ENCODE measurements around the gene TBC1D9.

Gene TBC1D9

DNA sequence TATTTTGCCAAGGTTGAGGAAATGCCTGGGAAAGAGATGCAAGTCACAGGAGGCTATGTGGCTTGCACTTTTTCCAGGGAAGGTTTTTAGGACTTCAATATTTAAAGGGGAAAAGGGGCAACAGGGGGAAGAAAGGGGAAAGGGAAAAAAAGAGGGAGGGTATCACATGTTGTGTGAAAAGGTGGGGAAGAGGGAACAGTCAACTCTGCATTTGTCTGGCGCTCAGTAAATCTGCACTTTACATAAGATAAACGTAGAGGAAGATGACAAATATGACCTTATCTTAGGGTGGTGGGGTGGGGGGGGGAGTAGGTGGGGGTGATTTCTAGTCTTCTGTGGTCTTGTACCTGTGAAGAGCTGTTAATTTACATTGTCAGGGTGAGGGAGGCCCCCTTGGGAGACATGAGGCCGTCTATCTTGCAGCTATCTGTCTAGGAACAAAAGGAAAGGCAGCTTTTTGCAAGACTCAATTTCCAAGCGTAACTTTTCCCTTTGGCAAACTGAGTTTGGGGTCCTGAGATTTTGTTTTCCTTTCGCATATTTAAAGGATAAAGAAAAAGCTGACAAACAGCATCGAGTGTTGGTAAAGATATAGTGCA is 115.9 kb downstream of the TBC1D9 start:
- DNase-seq (ENCODE audit: insufficient read length, low spot score): no peak
- TF ChIP-seq PAX5 (IDR thresholded peaks at IDR 0.05; ENCODE audit: insufficient read depth, low read length, severe bottlenecking) (no peak), SPI1 (IDR thresholded peaks at IDR 0.05; ENCODE audit: low read depth, low read length) (no peak), POLR2A (IDR thresholded peaks at IDR 0.05; ENCODE audit: low read depth, low read length) (no peak), POLR2AphosphoS5 (IDR thresholded peaks at IDR 0.05; ENCODE audit: low read depth, low read length) (no peak), TAF1 (IDR thresholded peaks at IDR 0.05; ENCODE audit: low read depth, low read length) (no peak), POU2F2 (IDR thresholded peaks at IDR 0.05; ENCODE audit: low read depth, low read length) (no peak)
- FAIRE-seq: no peak

DNA sequence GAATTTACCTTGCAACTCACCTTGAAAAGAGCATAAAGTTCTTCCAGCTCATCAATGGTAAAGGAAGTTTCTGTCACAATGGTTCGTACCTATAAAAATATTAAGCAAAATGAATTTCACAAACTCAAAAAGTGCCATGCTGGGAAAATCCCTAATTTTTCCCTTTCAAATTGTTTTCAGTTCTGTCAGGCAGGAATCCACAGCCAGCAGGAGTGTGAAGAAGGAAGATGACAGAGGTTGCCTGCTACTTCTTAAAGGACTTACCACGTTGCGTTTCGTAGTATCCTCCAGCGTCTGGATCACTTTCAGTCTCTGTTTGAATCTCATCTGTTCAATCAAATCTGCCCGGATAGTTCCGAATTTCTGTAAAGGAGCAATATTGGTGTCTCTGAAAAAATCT is 117.1 kb downstream of the TBC1D9 start:
- TF ChIP-seq POLR2A (IDR thresholded peaks at IDR 0.05; ENCODE audit: low read depth, low read length): no peak
- TF ChIP-seq TAF1 (IDR thresholded peaks at IDR 0.05; ENCODE audit: low read depth, low read length): no peak
- TF ChIP-seq PAX5 (IDR thresholded peaks at IDR 0.05; ENCODE audit: insufficient read depth, low read length, severe bottlenecking): no peak
- no peak for TF ChIP-seq POLR2AphosphoS5 (IDR thresholded peaks at IDR 0.05; ENCODE audit: low read depth, low read length)
- no peak for TF ChIP-seq SPI1 (IDR thresholded peaks at IDR 0.05; ENCODE audit: low read depth, low read length)
- TF ChIP-seq POU2F2 (IDR thresholded peaks at IDR 0.05; ENCODE audit: low read depth, low read length): no peak
- DNase-seq (ENCODE audit: insufficient read length, low spot score) (no peak), FAIRE-seq (no peak)

DNA sequence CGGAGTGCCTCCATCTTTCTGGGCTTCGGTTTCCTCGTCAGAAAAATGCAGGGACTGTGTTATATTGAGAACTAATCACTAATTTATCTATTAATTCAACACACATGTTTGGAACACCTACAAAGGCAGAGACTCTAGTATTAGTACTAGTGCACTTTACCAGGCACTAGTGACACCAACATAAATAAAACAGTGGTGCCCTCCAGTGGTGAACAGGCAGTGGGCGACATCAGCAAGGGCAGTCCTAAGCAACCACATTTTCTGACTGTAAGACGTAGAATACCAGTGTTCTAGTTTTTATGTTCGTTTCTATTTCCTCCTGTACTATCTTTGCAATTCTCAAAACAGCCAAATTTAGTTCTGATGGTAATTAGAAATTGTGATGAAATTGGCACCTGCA is 118.3 kb downstream of the TBC1D9 start:
- FAIRE-seq: peak; percentile 91
- TF ChIP-seq SPI1 (IDR thresholded peaks at IDR 0.05; ENCODE audit: low read depth, low read length) (no peak), TAF1 (IDR thresholded peaks at IDR 0.05; ENCODE audit: low read depth, low read length) (no peak), POLR2AphosphoS5 (IDR thresholded peaks at IDR 0.05; ENCODE audit: low read depth, low read length) (no peak), POLR2A (IDR thresholded peaks at IDR 0.05; ENCODE audit: low read depth, low read length) (no peak), PAX5 (IDR thresholded peaks at IDR 0.05; ENCODE audit: insufficient read depth, low read length, severe bottlenecking) (no peak), POU2F2 (IDR thresholded peaks at IDR 0.05; ENCODE audit: low read depth, low read length) (no peak)
- no peak for DNase-seq (ENCODE audit: insufficient read length, low spot score)

DNA sequence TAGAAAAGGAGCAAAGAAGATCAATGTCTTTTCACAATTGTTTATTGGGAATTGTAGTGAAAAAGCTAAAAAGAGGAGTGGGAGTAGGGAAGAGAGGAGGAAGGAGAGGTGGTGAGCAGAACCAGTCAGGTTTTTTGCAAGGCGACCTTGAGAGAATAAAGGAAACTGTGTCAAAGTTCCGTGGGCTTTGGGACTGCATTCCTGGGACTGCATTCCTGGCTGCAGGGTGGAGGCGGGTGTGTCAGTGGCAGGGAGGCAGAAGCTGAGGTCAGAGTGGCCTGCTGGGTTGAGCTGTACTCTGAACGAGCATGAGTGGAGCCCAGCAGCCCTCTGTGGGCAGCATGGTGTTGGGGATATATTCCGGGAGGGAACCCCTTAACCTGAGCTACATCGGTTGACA is 120.6 kb downstream of the TBC1D9 start:
- DNase-seq (ENCODE audit: insufficient read length, low spot score) (no peak), FAIRE-seq (no peak)
- TF ChIP-seq TAF1 (IDR thresholded peaks at IDR 0.05; ENCODE audit: low read depth, low read length) (no peak), POLR2A (IDR thresholded peaks at IDR 0.05; ENCODE audit: low read depth, low read length) (no peak), PAX5 (IDR thresholded peaks at IDR 0.05; ENCODE audit: insufficient read depth, low read length, severe bottlenecking) (no peak), POU2F2 (IDR thresholded peaks at IDR 0.05; ENCODE audit: low read depth, low read length) (no peak), POLR2AphosphoS5 (IDR thresholded peaks at IDR 0.05; ENCODE audit: low read depth, low read length) (no peak), SPI1 (IDR thresholded peaks at IDR 0.05; ENCODE audit: low read depth, low read length) (no peak)

DNA sequence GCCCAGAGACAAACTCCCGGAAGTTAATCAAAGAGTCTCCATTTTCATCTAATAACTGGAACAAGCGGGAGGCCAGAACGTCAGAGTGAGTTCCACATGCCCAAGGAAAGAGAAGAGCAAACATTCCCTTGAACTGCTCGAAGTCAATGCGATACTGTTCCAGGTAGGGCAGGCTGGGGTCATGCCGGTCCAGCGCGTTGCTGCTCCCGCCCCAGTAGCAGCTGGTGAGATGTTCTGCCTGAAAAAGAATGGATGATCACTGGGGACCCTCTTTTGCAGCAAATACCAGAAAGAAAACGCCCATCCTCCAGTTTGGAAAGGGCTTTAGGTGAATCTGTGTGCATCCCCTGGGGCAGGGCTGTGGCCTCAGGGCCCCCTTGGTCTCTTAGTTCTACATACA is 122.2 kb downstream of the TBC1D9 start:
- DNase-seq (ENCODE audit: insufficient read length, low spot score): no peak
- no peak for FAIRE-seq
- TF ChIP-seq TAF1 (IDR thresholded peaks at IDR 0.05; ENCODE audit: low read depth, low read length): no peak
- TF ChIP-seq POU2F2 (IDR thresholded peaks at IDR 0.05; ENCODE audit: low read depth, low read length): no peak
- no peak for TF ChIP-seq SPI1 (IDR thresholded peaks at IDR 0.05; ENCODE audit: low read depth, low read length)
- TF ChIP-seq POLR2A (IDR thresholded peaks at IDR 0.05; ENCODE audit: low read depth, low read length): no peak
- no peak for TF ChIP-seq POLR2AphosphoS5 (IDR thresholded peaks at IDR 0.05; ENCODE audit: low read depth, low read length)
- TF ChIP-seq PAX5 (IDR thresholded peaks at IDR 0.05; ENCODE audit: insufficient read depth, low read length, severe bottlenecking): no peak

DNA sequence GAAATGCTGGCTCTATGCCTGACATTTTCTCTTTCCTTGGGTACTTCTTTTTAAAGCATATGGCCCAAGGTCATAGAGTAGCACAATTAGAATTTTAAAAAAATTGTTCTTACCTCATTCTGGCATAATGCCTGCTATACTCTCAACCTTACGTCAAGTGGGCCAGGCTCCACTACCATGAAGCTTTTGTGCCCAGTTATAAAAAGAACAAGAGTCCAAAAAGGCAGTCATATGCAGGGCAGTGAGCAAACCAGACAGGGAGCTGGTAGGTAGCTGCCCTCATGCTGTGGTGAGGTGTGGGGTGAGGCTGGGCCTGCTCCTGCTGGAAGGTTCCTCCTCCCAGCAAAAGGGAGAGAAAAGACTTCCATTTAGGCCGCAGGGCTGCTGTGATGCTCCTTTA is 123.1 kb downstream of the TBC1D9 start:
- no peak for DNase-seq (ENCODE audit: insufficient read length, low spot score)
- TF ChIP-seq POLR2A (IDR thresholded peaks at IDR 0.05; ENCODE audit: low read depth, low read length): no peak
- TF ChIP-seq TAF1 (IDR thresholded peaks at IDR 0.05; ENCODE audit: low read depth, low read length): no peak
- no peak for TF ChIP-seq POU2F2 (IDR thresholded peaks at IDR 0.05; ENCODE audit: low read depth, low read length)
- TF ChIP-seq POLR2AphosphoS5 (IDR thresholded peaks at IDR 0.05; ENCODE audit: low read depth, low read length): no peak
- no peak for TF ChIP-seq SPI1 (IDR thresholded peaks at IDR 0.05; ENCODE audit: low read depth, low read length)
- no peak for TF ChIP-seq PAX5 (IDR thresholded peaks at IDR 0.05; ENCODE audit: insufficient read depth, low read length, severe bottlenecking)
- no peak for FAIRE-seq

DNA sequence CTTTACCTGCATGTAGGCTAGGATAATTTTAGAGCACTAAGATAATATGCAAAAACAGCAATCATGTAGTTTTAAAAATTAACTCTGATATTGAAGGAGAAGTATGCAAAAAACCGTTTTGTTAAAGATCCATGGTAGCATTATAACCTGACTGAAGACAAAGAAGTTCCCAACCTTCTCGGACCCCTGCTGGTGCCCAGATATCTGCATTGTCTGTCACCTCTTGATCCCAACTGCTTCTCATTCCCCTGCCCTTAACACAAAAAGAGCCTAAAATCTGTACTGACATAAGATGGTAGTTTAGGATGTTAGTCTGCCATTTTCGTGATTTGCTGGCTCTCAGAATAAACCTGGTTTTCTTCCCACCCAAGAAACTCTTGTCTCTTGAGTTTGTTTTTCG is 125.9 kb downstream of the TBC1D9 start:
- DNase-seq (ENCODE audit: insufficient read length, low spot score): no peak
- peak; percentile 13 for FAIRE-seq

DNA sequence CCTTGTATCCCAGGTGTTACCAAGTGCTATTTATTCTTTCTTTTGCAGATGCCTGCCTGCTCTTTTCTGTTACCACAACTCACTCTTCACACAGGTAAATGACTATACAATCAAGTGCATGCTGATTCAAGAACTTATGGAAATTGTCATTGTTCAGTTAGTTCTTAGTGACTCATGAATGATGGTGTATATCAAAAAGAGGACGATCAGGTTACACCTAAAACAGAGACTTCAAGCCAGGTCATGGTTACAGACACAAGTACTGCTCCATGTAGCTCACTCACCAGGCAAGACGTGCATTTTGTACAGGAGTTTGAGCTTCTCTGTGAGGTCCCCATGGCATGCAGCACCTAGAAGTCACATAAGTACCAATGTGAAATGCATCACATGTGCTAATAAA is 128.2 kb downstream of the TBC1D9 start:
- DNase-seq (ENCODE audit: insufficient read length, low spot score) (no peak), FAIRE-seq (no peak)
- TF ChIP-seq TAF1 (IDR thresholded peaks at IDR 0.05; ENCODE audit: low read depth, low read length) (no peak), POU2F2 (IDR thresholded peaks at IDR 0.05; ENCODE audit: low read depth, low read length) (no peak), SPI1 (IDR thresholded peaks at IDR 0.05; ENCODE audit: low read depth, low read length) (no peak), POLR2A (IDR thresholded peaks at IDR 0.05; ENCODE audit: low read depth, low read length) (no peak), PAX5 (IDR thresholded peaks at IDR 0.05; ENCODE audit: insufficient read depth, low read length, severe bottlenecking) (no peak), POLR2AphosphoS5 (IDR thresholded peaks at IDR 0.05; ENCODE audit: low read depth, low read length) (no peak)

More for the DNA sequence above, 125.9 kb downstream of the TBC1D9 start:
- no peak for TF ChIP-seq SPI1 (IDR thresholded peaks at IDR 0.05; ENCODE audit: low read depth, low read length)
- TF ChIP-seq POU2F2 (IDR thresholded peaks at IDR 0.05; ENCODE audit: low read depth, low read length): no peak
- no peak for TF ChIP-seq PAX5 (IDR thresholded peaks at IDR 0.05; ENCODE audit: insufficient read depth, low read length, severe bottlenecking)
- no peak for TF ChIP-seq POLR2AphosphoS5 (IDR thresholded peaks at IDR 0.05; ENCODE audit: low read depth, low read length)
- TF ChIP-seq TAF1 (IDR thresholded peaks at IDR 0.05; ENCODE audit: low read depth, low read length): no peak
- TF ChIP-seq POLR2A (IDR thresholded peaks at IDR 0.05; ENCODE audit: low read depth, low read length): no peak

DNA sequence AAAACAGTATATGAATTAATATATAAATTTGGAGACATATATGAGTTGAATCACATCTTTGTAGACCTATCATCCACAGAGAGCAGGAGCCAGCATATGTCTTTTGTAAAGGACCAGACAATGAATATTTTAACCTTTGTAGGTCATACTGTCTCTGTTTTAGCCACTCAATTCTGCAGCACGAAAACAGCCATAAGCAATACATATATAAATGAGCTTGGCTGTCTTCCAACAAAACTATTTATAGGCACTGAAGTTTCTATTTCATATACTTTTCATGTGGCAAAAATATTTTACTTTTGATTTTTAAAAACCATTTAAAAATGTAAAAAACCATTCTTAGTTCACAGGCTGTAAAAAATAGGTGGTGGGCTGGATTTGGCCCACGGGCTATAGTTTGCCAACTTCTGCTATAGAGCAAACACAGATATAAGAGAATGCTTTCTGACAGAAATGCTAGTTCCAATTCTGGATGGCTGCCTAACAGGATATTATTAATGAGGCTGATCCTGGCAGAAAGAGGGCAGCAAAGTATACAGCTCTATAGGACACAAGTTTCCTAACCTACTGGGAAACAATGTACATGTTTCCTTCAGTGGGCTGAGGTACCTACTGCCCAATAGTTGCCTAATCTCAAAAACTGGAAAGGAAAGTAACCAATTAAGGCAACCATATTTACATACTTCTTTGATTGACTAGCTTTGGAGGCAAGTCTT is 129.4 kb downstream of the TBC1D9 start:
- TF ChIP-seq POU2F2 (IDR thresholded peaks at IDR 0.05; ENCODE audit: low read depth, low read length) (no peak), PAX5 (IDR thresholded peaks at IDR 0.05; ENCODE audit: insufficient read depth, low read length, severe bottlenecking) (no peak), TAF1 (IDR thresholded peaks at IDR 0.05; ENCODE audit: low read depth, low read length) (no peak), POLR2A (IDR thresholded peaks at IDR 0.05; ENCODE audit: low read depth, low read length) (no peak), SPI1 (IDR thresholded peaks at IDR 0.05; ENCODE audit: low read depth, low read length) (no peak), POLR2AphosphoS5 (IDR thresholded peaks at IDR 0.05; ENCODE audit: low read depth, low read length) (no peak)
- FAIRE-seq (no peak), DNase-seq (ENCODE audit: insufficient read length, low spot score) (no peak)

Data from GM12891 (cell line).